Stimulated activated CD4-positive, alpha-beta T cell treated with anti-CD3 and anti-CD28 coated beads, Interleukin-1b, Interleukin-23, amount 100 ng/mL, for 48 hours (primary cell): ENCODE measurements around the gene MTARC1.

Experiments used
- DNase-seq: peaks from one replicate; pipeline ENCODE4 v3.0.0-alpha.2; 2020

The MTARC1 gene

GRCh38 chr1:220770245-220770913, 16.3 kb upstream of the MTARC1 start:
- DNase-seq = no peak

GRCh38 chr1:220772846-220773245, 13.9 kb upstream of the MTARC1 start:
- DNase-seq = no peak

- DNase-seq = peak; percentile 21
Observed at GRCh38 chr1:220775240-220775853, 11.4 kb upstream of the MTARC1 start.

- no peak for DNase-seq
Observed at GRCh38 chr1:220776254-220776653, 10.5 kb upstream of the MTARC1 start.

GRCh38 chr1:220776720-220777326, 9.9 kb upstream of the MTARC1 start:
- DNase-seq = peak; percentile 65

- no peak for DNase-seq
Observed at GRCh38 chr1:220783453-220783852, 3.3 kb upstream of the MTARC1 start.

- DNase-seq = no peak
Observed at GRCh38 chr1:220784751-220785150, 2.0 kb upstream of the MTARC1 start.

GRCh38 chr1:220785166-220786056, 1.3 kb upstream of the MTARC1 start:
- DNase-seq = no peak

- no peak for DNase-seq
Observed at GRCh38 chr1:220786057-220786336, 716 bp upstream of the MTARC1 start.

- DNase-seq = no peak
Observed at GRCh38 chr1:220787069-220787619, 431 bp downstream of the MTARC1 start.

- no peak for DNase-seq
Observed at GRCh38 chr1:220788900-220789299, 2.2 kb downstream of the MTARC1 start.

GRCh38 chr1:220789532-220790147, 2.9 kb downstream of the MTARC1 start:
- DNase-seq = no peak

GRCh38 chr1:220791285-220791684, 4.6 kb downstream of the MTARC1 start:
- no peak for DNase-seq

- DNase-seq = no peak
Observed at GRCh38 chr1:220791956-220792355, 5.2 kb downstream of the MTARC1 start.

GRCh38 chr1:220796530-220796929, 9.8 kb downstream of the MTARC1 start:
- DNase-seq = no peak

GRCh38 chr1:220797044-220797443, 10.3 kb downstream of the MTARC1 start:
- DNase-seq = no peak

GRCh38 chr1:220797553-220797952, 10.8 kb downstream of the MTARC1 start:
- DNase-seq = no peak

- DNase-seq = no peak
Observed at GRCh38 chr1:220798338-220798737, 11.6 kb downstream of the MTARC1 start.

- DNase-seq = no peak
Observed at GRCh38 chr1:220800262-220800661, 13.5 kb downstream of the MTARC1 start.

- no peak for DNase-seq
Observed at GRCh38 chr1:220803401-220804201, 16.9 kb downstream of the MTARC1 start.

- DNase-seq = no peak
Observed at GRCh38 chr1:220804202-220804586, 17.5 kb downstream of the MTARC1 start.

- no peak for DNase-seq
Observed at GRCh38 chr1:220806408-220806807, 19.7 kb downstream of the MTARC1 start.
